Measurements from ENCODE around the gene ZNF660.

DNA sequence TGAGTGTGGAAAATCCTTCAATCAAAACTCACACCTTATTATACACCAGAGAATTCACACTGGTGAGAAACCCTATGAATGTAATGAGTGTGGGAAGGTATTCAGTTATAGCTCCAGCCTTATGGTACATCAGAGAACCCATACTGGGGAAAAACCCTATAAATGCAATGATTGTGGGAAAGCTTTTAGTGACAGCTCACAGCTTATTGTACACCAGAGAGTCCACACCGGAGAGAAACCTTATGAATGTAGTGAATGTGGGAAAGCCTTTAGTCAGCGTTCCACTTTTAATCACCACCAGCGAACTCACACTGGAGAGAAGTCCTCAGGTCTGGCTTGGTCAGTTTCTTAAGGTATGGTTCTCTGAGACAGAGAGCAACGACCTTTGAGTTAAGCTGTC, 13.7 kb upstream of the ZNF660 start:
- TF ChIP-seq CTCF (IDR thresholded peaks at IDR 0.05) (no peak), POLR2A (IDR thresholded peaks at IDR 0.05) (no peak)
